Ishikawa (cell line): ENCODE measurements around the gene SPTBN5.

Source experiments
- CEBPB ChIP-seq: IDR thresholded peaks from 2 replicates; pipeline ENCODE4 v1.6.1; 2012
- CREB1 ChIP-seq: IDR thresholded peaks from 2 replicates; pipeline ENCODE4 v1.6.1; 2012; ENCODE audit warnings: low read depth
- EGR1 ChIP-seq: IDR thresholded peaks from 2 replicates; pipeline ENCODE4 v1.6.1; 2012
- EP300 ChIP-seq: IDR thresholded peaks from 2 replicates; pipeline ENCODE4 v1.6.1; 2012; ENCODE audit warnings: borderline replicate concordance
- FOXM1 ChIP-seq: IDR thresholded peaks from 2 replicates; pipeline ENCODE4 v1.6.1; 2012; ENCODE audit warnings: low read depth, borderline replicate concordance
- NFIC ChIP-seq: IDR thresholded peaks from 2 replicates; pipeline ENCODE4 v1.6.1; 2012
- RAD21 ChIP-seq: IDR thresholded peaks from 2 replicates; pipeline ENCODE4 v1.6.1; 2012; ENCODE audit warnings: low read depth
- TAF1 ChIP-seq: IDR thresholded peaks from 2 replicates; pipeline ENCODE4 v1.6.1; 2012; ENCODE audit warnings: low read depth, mild to moderate bottlenecking
- TCF12 ChIP-seq: IDR thresholded peaks from 2 replicates; pipeline ENCODE4 v1.6.1; 2012; ENCODE audit warnings: low read depth
- TEAD4 ChIP-seq: IDR thresholded peaks from 2 replicates; pipeline ENCODE4 v1.6.1; 2012
- YY1 ChIP-seq: IDR thresholded peaks from 2 replicates; pipeline ENCODE4 v1.6.1; 2012; ENCODE audit warnings: low read depth
- ZBTB7A ChIP-seq: IDR thresholded peaks from 2 replicates; pipeline ENCODE4 v1.6.1; 2012; ENCODE audit warnings: low read depth
- TF ChIP-seq, protein P1 (sequence below): IDR thresholded peaks from 2 replicates; pipeline ENCODE4 v1.6.1; 2012
- TF ChIP-seq, protein P2 (sequence below): IDR thresholded peaks from 2 replicates; pipeline ENCODE4 v1.6.1; 2012
- TF ChIP-seq, protein P3 (sequence below): IDR thresholded peaks from 2 replicates; pipeline ENCODE4 v1.6.1; 2012; ENCODE audit warnings: low read depth, mild to moderate bottlenecking

SPTBN5 gene

DNA sequence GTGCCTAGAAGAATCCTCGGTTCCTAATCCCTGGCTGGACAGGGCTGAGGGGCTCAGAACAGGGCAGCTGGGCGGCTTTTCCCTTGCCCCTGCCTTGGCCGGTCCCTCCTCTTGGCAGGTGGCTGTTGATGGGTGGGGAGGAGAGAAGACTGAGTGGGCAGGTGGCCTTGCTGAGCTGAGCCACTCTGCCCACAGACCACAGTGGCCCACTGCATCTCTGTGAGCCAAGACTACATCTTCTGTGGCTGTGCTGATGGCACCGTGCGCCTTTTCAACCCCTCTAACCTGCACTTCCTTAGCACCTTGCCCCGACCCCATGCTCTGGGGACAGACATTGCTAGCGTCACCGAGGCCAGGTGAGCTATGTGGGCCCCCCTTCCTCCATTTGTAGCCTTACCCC, 80.4 kb downstream of the SPTBN5 start:
- TF ChIP-seq RAD21 = no peak
- TF ChIP-seq, protein P1, sequence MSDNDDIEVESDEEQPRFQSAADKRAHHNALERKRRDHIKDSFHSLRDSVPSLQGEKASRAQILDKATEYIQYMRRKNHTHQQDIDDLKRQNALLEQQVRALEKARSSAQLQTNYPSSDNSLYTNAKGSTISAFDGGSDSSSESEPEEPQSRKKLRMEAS = no peak
- no peak for TF ChIP-seq EP300
- TF ChIP-seq, protein P2, sequence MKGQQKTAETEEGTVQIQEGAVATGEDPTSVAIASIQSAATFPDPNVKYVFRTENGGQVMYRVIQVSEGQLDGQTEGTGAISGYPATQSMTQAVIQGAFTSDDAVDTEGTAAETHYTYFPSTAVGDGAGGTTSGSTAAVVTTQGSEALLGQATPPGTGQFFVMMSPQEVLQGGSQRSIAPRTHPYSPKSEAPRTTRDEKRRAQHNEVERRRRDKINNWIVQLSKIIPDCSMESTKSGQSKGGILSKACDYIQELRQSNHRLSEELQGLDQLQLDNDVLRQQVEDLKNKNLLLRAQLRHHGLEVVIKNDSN = no peak
- TF ChIP-seq ZBTB7A = no peak
- TF ChIP-seq EGR1 = no peak
- TF ChIP-seq FOXM1 = no peak
- TF ChIP-seq, protein P3, sequence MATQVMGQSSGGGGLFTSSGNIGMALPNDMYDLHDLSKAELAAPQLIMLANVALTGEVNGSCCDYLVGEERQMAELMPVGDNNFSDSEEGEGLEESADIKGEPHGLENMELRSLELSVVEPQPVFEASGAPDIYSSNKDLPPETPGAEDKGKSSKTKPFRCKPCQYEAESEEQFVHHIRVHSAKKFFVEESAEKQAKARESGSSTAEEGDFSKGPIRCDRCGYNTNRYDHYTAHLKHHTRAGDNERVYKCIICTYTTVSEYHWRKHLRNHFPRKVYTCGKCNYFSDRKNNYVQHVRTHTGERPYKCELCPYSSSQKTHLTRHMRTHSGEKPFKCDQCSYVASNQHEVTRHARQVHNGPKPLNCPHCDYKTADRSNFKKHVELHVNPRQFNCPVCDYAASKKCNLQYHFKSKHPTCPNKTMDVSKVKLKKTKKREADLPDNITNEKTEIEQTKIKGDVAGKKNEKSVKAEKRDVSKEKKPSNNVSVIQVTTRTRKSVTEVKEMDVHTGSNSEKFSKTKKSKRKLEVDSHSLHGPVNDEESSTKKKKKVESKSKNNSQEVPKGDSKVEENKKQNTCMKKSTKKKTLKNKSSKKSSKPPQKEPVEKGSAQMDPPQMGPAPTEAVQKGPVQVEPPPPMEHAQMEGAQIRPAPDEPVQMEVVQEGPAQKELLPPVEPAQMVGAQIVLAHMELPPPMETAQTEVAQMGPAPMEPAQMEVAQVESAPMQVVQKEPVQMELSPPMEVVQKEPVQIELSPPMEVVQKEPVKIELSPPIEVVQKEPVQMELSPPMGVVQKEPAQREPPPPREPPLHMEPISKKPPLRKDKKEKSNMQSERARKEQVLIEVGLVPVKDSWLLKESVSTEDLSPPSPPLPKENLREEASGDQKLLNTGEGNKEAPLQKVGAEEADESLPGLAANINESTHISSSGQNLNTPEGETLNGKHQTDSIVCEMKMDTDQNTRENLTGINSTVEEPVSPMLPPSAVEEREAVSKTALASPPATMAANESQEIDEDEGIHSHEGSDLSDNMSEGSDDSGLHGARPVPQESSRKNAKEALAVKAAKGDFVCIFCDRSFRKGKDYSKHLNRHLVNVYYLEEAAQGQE = no peak
- TF ChIP-seq TAF1 = no peak
- TF ChIP-seq CEBPB = no peak
- no peak for TF ChIP-seq TCF12
- TF ChIP-seq NFIC = no peak
- no peak for TF ChIP-seq TEAD4
- no peak for TF ChIP-seq YY1
- no peak for TF ChIP-seq CREB1

DNA sequence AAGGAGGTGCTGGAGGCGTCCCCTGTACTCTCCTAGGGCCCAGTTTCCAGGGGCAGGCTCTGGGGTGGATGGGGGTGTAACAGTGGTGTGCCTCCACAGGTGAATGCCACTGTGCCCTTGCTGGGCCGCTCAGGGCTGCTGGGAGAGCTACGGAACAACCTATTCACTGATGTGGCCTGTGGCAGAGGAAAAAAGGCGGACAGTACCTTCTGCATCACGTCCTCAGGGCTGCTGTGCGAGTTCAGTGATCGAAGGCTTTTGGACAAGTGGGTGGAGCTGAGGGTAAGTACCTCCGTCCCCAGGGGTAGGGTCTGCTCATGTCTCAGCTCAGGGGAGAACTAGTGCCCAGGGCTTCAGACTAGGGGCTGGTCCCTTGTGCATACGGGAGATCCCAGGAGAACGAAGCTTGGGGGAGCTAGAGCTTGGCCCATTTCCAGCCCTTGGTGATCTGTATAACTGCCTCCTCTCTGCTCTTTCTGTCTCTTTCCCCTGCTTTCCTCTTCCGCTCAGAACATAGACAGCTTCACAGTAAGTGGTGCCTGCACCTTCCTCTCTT, 81.0 kb downstream of the SPTBN5 start:
- no peak for TF ChIP-seq CEBPB
- no peak for TF ChIP-seq CREB1
- TF ChIP-seq FOXM1 = no peak
- TF ChIP-seq, protein P2 = no peak
- TF ChIP-seq YY1 = no peak
- TF ChIP-seq, protein P3 = no peak
- no peak for TF ChIP-seq TEAD4
- no peak for TF ChIP-seq ZBTB7A
- TF ChIP-seq, protein P1 = no peak
- no peak for TF ChIP-seq TAF1
- no peak for TF ChIP-seq EP300

DNA sequence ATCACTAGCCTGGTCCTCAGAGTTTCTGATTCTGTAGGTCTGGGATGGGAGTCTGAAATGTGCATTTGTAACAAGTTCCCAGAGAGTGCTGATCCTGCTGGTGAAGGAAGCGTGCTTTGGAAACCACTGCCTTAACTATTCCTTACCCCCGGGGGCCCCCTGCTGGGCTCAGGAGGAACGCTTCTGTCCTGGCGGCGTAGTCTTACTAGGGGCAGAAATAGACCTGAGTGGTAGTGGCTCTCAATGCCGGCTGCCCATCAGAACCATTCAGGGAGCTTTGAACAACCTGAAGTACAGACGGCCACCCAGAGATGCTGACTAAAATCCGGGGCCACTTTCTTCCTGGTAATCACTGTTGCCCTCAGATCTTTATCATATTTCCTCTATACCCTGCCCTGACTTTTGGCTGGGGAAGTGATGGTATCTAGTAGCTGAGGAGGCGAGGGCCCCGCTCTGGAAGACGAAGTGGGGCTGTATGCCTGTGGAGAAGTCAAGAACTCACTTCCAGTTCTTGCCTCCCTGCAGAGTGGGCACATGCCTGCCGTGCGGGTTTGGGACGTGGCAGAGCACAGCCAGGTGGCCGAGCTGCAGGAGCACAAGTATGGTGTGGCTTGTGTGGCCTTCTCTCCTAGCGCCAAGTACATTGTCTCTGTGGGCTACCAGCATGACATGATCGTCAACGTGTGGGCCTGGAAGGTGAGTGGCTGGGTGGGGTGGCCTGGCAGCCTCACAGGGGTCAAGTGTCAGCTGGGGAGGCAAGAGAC, 82.2 kb downstream of the SPTBN5 start:
- TF ChIP-seq TCF12 = no peak
- peak; percentile 80 for TF ChIP-seq RAD21

DNA sequence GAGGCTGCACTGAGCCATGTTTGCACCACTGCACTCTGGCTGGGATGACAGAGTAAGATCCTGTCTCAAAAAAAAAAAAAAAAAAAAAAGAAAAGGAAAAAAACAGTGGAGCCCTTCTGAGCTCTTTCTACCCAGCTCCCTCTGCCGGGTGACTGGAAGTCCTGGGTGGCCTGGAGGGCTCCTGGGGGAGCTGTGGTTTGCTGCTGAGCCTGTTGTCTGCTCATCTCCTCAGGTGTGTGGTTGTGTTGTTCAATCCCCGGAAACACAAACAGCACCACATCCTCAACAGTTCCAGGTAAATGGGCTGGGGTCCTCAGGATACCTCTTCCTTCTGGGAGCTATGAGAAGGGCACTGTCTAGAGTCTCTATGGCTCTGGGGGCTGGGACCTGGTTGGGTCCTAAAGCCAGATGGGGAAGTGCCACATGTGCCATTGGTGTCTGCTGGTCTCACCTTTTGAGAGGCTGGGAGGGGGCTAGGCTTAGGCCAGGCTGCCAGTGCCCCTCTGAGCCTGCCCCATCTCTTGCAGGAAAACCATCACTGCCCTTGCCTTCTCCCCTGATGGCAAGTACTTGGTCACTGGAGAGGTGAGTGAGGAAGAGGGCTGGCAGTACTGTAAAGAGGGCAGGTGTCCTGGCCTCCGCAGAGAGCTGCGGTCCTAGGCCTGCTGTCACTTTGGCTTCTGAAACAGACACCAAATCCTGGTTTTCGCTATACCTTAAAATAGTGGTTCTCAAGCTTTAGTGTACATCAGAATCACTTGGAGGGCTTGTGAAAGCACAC, 83.0 kb downstream of the SPTBN5 start:
- TF ChIP-seq CREB1 = no peak
- TF ChIP-seq TCF12 = no peak
- TF ChIP-seq, protein P2 = no peak
- no peak for TF ChIP-seq TAF1
- no peak for TF ChIP-seq TEAD4
- no peak for TF ChIP-seq YY1
- no peak for TF ChIP-seq RAD21
- no peak for TF ChIP-seq EP300
- no peak for TF ChIP-seq NFIC
- TF ChIP-seq ZBTB7A = no peak
- TF ChIP-seq, protein P1 = no peak
- no peak for TF ChIP-seq CEBPB
- no peak for TF ChIP-seq FOXM1
- TF ChIP-seq EGR1 = no peak
- TF ChIP-seq, protein P3 = no peak
